HG02798 (cell line): Measurements from ENCODE around the gene UBE2G2.

Source experiments
- ATAC-seq: cut with Tn5 transposase; IDR thresholded peaks from one replicate; pipeline ENCODE4 v1.9.1; 2021; ENCODE audit warnings: mild to moderate bottlenecking; ENCODE audit not compliant: unreplicated experiment, poor library complexity

Gene UBE2G2

DNA sequence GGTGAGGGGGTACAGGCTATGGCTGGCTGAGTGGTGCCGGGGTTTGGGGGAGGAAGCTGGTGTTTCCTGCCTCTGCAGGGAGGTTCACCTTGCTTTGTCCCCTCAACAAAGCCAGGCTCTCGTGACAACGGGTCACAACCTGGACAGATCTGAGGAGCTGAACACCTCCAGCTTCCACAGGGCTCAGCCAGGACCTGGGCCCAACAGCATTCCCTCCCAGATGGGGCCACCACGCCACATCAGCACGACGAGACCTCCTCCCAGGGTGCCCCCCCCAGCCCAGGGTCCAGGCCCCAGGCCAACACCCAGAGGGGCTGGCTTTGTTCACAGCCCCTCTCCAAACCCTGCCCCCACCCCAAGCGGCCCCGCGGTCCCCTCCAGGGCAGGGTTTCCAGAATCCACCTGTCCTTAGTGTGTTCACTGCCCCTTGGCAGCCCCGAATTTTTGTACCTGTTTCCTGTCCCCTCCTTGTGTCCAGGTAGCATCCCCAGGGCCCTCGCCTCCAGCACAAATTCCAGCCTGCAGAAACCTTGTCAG, 34.7 kb downstream of the UBE2G2 start:
- ATAC-seq, result no peak

DNA sequence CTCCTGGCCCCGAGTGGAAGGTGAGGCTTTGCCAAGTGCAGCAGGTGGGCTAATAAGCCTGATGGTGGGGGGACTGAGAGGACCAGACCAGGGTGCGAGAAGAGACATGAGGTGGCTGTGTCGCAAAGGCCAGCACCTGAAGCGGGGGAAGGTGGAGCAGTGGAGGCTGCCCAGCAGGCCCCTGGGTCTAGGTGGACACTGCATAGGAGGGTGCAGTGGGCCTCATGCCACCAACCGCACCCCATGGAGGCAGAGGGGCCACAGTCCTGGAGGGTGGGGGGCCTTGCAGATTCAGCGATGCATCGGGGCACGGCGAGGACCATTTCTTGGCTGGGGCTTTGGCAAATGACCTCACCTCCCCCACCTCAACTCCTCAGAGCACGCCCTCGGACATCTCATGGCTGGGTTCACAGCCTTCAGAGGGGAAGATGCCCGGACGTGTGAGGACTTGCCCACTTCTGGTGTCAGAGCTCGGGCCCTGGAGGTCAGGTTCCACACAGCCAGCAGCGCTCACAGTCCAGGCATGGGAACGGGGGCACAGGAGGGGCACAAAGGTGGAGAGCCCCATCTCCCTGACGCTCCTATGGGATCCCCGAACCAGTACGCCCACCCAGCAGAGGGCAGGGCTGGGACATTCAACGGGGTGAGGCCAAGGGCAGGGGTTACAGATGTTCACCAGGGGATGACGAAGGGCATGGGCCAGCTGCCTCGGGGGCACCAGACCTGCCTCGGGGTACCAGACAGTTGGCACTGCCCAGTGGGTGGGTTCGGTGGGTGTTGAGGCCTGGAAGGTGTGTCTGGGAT, 35.4 kb downstream of the UBE2G2 start:
- no peak for ATAC-seq

GRCh38 chr21:44765231-44766013, 36.2 kb downstream of the UBE2G2 start:
- ATAC-seq, result no peak

DNA sequence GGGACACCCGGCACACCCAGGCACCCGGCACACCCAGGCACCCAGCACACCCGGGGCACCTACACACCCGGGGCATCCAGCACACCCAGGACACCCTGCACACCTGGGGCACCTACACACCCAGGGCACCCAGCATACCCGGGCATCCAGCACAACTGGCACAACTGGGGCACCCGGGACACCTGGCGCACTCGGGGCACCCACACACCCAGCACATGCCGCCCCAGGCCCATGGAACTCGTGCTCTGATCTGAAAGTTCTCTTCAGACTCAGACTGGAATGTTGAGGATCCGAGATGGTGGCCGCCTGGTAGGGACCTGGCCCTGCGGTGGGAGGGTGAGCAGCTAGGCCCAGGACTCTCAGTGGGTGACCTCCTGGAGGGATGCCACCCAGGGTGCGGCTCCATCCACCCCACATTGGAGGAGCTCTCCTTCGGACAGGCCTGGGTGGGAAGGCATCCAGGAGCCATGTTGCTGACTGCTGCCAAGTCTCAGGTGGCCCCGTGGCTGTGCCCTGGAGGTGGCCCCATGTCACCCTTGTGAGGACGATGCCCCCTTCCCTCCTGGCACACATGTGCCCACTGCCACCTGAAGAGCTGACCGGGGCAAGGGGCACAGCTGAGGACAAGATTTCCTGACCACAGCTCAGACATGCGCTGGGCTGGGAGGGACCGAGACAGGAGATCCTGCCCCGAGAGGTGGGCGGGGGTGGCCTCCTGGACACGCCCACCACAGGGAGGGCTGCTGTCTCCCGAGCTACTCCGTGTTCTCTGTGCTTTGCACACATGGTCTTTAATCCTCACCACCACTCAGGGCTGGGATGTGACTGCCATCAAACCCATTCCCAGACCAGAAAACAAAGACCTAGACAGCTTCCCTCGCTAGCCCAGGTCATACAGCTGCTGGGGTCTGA, 37.0 kb downstream of the UBE2G2 start:
- ATAC-seq, result no peak

DNA sequence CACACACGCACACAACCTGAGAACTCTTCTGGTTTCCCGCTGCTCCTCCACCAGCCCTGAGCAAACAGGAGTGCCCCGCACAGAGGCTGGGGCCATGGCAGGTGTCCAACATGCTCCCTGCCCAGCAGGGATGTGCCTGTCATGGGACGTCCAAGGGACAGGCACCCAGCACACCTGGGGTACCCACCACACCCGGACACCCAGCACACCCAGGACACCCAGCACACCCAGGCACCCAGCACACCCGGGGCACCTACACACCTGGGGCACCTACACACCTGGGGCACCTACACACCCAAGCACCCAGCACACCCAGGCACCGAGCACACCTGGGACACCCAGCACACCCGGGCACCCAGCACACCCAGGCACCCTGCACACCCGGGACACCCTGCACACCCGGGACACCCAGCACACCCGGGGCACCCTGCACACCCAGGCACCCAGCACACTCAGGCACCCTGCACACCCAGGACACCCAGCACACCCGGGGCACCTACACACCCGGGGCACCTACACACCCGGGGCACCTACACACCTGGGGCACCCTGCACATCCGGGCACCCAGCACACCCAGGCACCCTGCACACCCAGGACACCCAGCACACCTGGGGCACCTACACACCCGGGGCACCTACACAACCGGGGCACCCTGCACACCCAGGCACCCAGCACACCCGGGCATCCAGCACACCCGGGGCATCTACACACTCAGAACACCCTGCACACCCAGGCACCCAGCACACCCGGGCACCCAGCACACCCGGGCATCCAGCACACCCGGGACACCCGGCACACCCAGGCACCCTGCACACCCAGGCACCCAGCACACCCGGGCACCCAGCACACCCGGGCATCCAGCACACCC, 37.9 kb downstream of the UBE2G2 start:
- no peak for ATAC-seq

DNA sequence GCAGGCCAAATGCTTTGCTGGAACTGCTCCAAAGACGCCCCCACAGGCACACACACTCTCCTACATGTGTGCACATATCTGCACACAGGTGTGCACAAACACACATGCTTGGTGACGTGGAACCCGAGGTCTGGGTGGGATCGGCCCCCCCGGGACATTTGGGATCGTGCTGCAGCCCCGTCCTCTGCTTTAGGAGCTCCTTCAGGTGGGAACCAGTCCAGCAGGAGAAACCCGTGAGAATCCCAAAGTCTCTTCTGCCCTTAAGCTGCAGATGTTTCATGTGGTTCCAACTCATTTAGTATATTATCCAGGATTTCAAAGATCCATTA, 38.6 kb downstream of the UBE2G2 start:
- ATAC-seq, result no peak

DNA sequence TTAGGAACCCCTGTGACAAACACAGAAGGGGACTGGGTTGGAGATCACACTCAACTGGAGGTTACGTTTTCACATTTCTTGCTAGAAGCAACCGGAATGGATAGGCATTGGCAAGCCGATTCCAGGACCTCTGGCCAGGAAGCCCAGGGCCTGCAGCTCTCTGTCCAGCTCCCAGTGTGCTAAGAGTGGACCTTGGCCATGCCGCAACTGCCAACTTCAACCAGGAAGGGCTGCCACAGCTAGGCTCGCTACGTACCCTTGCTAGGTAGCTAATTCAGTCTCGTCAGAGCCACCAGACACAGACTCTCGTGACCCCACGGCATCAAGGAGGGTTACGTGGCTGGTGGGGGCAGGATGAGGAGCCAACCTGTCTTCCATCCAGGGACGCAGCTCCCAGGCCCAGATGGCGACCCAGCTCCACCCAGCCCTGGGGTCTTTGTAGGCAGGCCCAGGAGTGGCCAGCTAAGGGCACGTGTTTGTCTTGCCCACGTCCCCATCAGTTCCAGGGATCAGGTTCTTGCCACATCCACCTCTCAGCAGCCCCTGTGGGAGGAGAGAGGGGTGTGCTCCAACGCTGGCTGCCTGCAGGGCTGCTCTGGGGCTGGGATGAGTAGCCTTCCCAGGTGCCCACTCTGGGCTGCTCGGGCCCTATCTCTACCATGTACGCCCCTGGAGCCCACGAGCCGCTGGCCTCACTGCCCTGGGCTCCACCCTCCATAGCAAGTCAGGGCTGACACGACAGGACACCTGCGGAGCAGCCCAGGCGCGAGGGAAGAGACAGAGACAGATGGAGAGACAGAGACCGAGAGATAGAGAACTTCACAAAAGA, 39.2 kb downstream of the UBE2G2 start:
- ATAC-seq, result no peak

- ATAC-seq, result no peak
Observed at GRCh38 chr21:44761747-44762208, 39.8 kb downstream of the UBE2G2 start.

GRCh38 chr21:44761011-44761729, 40.5 kb downstream of the UBE2G2 start:
- no peak for ATAC-seq

DNA sequence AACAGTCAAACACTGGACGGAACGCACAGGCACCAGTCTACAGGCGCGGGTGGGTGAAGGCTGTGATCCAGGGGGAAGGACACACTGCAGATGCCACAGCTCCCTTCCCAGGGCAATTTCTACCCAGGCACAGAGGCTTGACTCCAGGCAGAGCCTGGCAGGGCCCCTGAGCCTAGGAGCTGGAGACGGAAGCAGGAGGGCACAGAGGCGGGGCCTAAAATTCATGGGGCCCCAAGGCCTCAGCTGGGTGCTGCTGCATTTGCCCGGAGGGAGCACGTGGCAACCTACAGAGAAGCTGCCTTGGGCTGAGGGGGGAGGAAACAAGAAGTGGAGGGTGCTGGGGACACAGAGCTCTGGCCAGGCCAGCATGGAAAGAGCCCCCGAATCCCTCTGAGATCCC, 41.2 kb downstream of the UBE2G2 start:
- ATAC-seq, result no peak

- no peak for ATAC-seq
Observed at GRCh38 chr21:44759628-44760285, 41.9 kb downstream of the UBE2G2 start.

- ATAC-seq, result no peak
Observed at GRCh38 chr21:44758781-44759627, 42.6 kb downstream of the UBE2G2 start.

DNA sequence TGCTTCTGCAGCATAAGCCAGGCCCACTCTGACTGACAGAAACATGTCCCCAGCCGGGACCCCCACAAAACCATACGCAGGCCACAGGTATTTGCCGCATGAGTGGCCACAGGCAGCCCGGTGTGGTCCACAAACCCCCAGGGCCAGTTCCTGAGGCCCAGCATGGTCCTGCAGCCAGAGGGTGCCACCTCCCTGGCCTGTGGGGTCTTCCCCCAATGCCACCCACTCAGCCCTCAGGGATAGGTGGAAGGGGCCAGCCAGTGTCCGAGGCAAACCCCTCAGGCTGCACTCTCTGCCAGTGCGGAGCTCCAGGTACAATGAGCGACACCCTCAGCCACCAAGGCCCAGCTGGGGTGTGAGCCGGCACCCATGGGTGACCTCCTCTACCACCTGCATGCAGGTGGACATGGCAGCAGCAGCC, 43.5 kb downstream of the UBE2G2 start:
- no peak for ATAC-seq

DNA sequence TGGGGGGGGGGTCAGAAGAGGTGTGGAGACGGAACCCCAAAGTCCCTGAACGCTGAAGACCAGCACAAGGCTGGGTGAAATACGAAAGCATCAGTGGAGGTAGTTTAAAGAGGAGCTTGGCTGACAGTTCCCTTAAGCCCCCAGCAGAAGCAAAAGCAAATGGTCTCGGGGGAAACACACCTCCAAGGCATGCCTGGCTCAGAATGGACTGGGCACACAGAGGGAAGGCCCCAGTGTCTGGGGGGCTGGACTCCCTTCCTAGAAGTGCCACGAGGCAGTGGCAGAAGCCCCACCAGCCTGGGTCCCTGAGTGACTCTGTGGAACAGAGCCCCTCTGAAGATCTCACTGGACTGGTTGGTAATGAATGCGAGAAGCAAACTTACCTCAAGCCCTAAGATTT, 43.9 kb downstream of the UBE2G2 start:
- no peak for ATAC-seq

DNA sequence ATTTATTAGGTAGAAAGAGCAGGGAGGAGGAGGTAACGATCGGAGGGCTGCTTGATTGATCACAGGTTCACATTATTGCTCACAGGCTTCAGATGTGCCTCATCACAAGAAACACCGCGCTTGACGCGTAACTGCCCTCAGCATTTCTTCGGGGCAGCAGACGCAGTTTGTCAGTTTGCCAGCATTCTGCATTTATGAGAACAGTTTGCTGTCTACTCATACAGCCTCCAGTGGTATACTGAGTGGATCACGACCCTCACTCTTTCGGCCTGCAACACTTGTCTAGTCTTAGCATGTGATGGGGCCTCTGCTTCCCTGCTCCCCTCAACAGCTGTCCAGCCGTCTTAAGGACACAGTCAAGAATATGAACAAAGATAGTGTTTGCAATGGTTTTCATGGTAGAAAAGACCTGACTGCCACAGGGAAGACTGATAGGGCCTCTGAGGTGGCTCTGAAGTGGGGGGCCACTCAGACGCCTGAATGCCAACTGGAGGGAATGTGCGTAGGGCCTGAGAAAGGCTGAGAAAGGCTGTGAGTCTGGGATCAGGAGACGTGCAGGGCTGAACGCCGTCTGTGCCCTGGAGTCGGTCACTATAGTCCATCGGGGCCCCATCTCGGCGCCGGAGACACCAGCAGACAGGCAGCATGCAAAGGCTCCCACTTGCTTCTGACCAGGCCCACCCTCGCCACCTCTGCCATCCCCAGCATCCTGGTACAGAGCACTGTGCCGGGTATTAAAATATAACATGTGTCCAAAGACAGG, 45.0 kb downstream of the UBE2G2 start:
- no peak for ATAC-seq

DNA sequence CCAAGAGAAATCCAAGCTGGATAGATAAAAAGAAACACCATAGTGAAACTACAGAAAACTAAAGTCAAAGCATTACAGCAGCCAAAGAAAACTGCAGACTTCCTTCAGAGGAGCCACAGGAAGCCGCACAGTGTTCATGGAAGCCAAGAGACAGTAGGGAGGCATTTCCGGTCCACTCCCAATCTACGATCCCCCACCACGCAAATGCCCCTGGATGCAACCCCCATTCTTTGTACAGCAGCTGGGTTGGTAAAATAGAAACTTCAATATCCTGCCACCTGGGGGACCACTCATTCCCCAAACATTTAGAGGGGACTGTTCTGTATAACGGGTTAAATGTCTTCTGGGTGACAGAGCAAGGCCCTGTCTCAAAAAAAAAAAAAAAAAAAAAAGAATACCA, 46.4 kb downstream of the UBE2G2 start:
- ATAC-seq, result no peak
